ENCODE measurements around the gene LOC101059915.
"Not testable (repeated sequence)": the region's sequence is repeated elsewhere in the genome, so short reads cannot be mapped to it uniquely, and the experiment has no call there.

The LOC101059915 gene

DNA sequence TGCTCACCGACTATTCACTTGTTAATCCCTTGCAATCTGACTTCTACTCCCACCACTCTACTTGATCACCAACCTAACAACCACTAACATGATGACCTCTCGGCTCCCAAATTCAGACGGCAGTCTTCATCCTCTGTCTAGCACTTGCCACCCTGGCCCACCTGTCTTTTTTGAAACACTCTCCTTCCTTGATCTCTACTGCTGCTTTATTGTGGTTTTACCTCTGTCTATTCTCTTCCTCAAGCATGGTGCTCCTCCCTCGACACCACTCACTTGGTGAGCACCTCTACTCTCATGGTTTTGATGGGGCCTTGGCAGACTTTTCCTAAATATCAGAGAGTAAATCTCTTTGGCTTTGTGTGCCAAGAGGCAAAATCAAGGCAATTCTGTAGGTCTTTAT, 27.3 kb upstream of the LOC101059915 start:
- DNase-seq (ENCODE audit: low read depth in 3 of 3), result no peak

DNA sequence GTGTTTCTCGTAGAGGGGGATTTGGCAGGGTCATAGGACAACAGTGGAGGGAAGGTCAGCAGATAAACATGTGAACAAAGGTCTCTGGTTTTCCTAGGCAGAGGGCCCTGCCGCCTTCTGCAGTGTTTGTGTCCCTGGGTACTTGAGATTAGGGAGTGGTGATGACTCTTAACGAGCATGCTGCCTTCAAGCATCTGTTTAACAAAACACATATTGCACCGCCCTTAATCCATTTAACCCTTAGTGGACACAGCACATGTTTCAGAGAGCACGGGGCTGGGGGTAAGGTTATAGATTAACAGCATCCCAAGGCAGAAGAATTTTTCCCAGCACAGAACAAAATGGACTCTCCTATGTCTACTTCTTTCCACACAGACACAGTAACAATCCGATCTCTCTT, 22.9 kb upstream of the LOC101059915 start:
- DNase-seq (ENCODE audit: low read depth in 3 of 3), result not testable (repeated sequence)

DNA sequence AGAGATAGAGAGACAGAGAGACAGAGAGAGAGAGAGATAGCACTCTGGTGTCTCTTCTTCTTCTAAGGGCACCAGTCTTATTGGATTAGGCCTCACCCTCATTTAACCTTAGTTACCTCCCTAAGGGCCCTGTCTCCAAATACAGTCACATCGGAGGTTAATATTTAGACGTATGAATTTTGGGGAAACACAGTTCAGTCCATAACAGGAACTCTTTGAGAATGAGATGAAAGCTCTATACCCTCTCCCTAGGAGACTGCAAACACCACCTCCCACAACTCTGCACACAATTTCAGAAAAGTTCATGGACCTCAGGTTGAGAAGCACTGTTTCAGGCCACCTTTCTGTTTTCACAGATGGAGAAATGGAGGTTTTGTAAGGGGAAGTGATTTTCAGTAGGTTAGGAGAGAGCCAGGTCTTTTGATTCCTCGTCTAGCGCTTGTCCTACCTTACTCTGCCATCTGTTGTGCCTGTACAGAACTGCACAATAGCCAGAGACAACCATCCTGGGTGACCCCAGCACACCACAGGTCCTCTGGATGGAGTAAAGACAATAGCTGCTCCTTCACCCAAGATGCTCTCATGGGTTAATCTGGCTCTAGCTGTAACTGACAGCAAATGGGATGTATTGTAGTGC, 16.9 kb upstream of the LOC101059915 start:
- no peak for DNase-seq (ENCODE audit: low read depth in 3 of 3)

DNA sequence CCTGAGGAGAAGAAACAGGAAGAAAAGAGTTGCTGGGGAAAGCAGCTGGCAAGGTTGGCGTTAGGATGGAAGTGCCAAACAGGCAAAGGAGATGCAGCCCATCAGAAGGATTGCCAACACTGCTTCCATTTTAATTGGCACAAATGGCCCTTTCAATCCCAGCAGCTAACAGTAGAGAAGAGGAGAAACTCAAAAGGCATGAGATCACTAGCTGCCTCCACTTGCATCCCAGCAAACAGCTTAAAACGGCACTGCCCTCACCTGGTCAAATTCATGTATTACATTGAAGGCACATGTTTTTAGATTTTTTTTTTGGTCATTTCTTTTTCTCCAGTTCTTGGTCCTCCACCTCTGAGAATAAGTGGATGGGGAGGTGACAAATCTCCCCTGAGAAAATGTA, 14.9 kb upstream of the LOC101059915 start:
- peak; percentile 21 to 37 (median 31) for DNase-seq (ENCODE audit: low read depth in 3 of 3)

DNA sequence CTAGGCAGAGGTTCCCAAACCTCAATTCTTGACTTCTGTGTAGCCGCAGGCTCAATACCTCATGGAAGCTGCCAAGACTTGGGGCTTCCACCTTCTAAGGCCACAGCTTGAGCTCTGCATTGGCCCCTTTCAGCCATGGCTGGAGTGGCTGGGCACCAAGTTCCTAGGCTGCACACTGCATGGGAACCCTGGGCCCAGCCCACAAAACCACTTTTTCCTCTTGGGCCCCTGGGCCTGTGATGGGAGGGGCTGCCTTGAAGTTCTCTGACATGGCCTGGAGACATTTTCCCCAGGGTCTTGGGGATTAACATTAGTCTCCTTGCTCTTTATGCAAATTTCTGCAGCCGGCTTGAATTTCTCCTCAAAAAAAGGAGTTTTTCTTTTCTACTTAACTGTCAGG, 14.0 kb upstream of the LOC101059915 start:
- DNase-seq (ENCODE audit: low read depth in 3 of 3), result no peak

DNA sequence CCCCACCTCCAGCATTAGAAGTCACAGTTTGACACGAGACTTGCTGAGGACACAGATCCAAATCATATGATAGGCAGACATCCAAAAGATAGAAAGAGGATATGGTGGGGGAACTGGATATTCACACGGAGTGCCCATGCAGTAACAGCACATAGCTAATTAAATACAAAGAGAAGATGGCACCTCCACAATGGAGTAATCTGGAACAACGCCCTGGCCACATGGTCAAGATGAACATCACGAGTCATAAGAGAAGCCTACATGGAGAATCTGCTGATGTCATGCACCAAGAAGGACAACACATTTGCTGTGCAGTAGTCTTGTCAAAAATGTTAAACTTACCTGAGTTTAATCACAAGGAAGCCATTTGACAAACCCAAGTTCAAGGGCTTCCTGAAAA, 10.1 kb upstream of the LOC101059915 start:
- no peak for DNase-seq (ENCODE audit: low read depth in 3 of 3)

DNA sequence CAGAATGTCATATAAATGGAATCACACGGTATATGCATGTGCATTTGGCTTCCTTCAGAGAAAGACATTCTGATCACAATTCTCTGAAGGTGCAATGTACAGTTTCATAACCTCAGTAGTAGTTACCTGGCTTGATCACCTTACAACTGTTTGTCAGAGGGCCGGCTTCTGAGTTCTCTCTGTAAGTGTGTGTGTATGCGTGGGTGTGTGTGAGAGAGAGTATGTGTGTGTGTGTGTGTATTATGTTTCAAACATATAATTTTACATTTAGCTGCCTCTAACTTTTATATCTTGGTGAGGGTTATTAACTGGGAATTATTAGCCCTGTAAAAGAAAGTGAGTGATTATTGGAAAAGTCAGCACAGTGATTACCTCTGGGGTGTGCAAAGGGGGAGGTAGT, 8.0 kb upstream of the LOC101059915 start:
- no peak for DNase-seq (ENCODE audit: low read depth in 3 of 3)

DNA sequence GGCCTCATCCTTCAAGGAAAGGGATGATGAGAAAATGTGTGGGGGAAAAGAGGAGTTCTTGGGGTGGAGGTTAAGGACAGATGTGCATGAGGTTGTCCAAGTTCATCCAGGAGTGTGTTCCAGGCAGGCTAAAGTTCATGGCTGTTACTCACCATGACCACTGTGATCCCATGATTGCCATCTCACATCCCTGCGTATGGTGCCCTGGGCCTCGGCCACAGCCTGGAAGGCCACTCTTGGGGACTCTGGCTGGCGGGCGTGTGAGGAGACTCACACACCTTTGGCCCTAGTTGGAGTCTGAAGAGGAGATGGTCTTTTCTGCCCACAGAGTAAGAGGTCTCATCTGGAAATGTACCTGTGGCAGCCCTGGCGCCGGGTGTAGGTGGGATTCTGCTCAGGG, 7.4 kb upstream of the LOC101059915 start:
- no peak for DNase-seq (ENCODE audit: low read depth in 3 of 3)

DNA sequence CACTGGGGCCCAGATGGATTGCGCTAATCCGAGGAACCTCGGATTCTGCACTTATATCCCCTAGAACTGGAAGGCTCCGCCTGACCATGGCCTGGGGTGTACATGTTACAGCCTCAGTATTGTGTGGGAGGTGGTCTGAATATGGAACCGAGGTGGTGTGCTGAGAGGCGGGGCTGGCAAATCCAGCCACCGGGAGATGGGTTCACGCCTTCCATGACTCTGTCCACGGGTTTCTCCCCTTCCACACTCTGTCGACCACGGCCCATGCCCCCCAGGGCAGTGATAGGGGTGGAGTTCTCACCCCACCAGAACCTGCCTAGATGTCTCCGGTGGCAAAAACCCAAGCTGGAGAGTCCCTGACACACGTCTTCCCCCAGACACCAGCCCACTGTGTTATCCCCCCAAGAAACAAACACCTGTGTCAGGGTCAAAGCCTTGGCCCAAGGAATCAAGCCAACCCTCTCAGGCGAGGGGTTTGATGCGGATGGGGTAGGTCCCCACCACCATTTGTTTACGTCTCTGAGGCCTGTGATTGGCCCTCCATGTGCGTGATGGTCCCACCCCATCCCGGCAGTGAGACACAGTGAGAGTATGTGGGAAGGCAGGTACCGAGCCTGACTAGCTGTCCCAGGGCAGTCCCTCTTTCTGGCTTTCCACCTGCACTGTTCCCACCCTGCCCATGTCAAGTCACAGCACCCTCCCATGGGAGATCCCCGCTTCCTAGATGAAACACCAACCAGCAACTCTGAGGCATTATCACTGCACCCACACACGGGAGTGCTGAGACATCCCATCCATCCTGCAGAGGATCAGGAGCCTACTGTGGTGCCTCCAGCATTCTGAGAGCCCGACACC, 6.6 kb upstream of the LOC101059915 start:
- DNase-seq (ENCODE audit: low read depth in 3 of 3), result no peak

DNA sequence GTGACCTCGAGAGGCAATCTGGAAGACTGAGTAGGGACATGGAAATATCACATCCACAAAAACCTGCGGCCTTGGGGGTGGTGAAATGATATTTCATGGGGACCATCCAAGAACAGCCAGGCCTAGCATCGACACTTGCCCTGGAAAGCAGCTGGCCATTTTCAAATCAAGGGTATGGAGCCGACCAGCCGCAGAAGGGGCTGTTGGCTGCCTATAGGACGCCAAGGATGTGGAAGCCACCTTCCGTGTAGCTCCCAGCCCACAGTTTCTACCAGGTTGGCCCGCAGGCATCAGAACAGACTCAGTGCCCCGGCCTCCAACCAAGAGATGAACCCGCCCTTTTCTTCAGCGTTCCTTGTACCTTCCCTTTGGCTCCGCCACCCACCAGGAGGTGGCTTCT, 5.4 kb upstream of the LOC101059915 start:
- no peak for DNase-seq (ENCODE audit: low read depth in 3 of 3)

DNA sequence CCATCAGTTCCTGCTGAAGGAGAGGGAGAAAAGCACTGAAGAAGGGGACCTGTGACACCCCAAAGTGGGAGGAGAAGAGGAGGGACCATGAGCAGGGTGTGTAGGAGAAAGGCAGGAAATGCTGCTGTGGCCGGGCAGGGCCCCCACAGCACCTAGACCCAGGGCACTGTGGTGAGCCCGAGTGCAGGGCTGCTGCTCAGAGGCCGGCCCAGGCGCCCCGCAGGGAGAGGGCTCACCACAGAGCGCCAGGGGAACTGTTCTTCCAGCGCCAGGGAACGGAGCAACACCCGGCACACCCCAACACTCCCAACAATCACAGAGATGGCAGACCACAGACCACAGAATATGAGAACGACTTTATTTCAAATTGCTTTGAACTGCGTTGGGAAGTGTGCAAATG, 4.7 kb upstream of the LOC101059915 start:
- not testable (repeated sequence) for DNase-seq (ENCODE audit: low read depth in 3 of 3)

DNA sequence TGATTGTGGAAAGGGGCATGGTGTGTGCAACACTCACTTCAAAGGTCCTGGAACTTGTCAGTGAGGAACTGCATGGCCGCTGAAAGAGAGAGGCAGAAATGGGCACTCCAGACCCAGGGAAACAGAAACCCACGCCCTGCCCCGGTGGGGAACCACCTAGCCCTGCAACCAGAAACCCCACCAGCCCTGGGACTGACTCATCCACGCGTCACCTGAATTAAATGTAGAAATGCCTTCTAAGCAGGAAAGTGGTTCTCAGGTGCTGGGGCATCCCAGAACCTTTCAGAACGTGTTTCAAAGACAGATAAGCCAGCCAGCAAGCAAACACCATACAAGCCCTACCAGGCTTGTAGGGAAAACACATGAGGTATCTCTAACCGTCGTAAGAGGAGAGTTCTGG, 4.1 kb upstream of the LOC101059915 start:
- peak; percentile 24 to 65 (median 40) for DNase-seq (ENCODE audit: low read depth in 3 of 3)

DNA sequence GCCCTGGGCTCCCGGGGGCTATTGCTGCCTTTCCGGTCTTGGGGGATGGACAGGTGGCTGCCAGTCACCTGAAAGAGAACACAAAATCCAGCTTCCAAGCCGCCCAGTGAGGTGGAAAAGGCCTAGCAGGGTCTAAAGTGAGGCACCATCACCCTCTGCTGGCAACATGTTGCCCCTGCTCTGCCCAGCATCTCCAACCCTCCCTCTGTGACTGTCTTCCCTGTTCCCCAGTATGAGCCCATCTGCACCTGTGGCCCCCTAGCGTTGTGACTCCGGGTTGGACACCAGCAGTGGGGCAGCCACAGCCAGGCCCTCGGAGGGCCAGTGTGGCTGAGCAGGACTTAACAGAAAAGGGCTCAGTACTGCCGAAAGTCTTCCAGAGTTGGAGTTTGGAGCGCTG, 3.1 kb upstream of the LOC101059915 start:
- peak in 1 of 3 experiments; percentile 16 for DNase-seq (ENCODE audit: low read depth in 3 of 3)

DNA sequence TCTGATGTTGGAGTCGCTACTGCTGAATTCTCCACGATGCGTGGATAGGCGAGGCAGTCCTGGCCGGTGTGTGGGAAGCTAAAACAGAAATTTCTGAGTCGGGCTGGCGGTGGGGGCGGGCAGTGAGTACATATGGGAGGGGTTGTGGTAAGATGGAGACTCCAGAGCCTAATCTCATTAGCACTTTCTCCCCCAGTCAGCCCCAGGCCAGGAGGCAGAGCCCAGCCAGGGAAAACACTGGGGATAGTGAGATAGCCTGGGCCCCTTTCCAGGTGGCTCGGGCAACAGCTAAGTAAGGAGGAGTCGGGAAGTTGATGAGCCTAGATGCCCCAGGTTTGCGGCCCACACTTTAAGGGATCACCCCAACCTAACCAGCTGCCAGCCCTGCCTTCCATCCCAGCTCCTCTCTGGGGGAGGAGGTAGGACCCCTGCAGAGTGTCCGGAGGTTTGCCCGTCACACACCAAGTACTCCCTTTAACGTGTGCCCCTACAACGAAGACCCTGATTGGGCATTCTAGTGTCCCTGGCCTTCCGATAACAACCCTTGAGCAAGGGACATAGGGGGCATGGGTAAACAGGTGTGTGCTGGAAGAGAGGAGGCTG, 2.4 kb upstream of the LOC101059915 start:
- no peak for DNase-seq (ENCODE audit: low read depth in 3 of 3)

DNA sequence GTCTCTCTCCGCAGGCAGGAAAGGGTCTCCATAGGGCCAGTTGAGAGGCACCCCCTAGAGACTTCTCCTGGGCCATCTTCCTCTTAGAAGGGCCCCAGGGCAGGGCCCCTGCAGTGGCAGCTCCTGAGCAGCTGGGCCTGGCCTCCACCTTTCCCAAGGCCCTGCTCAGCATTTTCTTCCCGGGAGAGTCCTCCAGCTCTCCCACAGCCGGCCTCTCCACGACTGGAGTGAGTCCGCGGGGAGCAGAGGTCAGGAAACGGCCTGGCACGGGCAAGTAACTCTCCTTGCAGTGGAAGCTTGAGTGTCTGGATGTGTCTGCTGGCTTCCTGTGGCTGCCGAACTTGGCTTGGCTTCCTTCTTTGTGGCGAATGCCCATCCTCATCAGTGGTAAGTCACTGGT, 1.6 kb upstream of the LOC101059915 start:
- no peak for DNase-seq (ENCODE audit: low read depth in 3 of 3)

DNA sequence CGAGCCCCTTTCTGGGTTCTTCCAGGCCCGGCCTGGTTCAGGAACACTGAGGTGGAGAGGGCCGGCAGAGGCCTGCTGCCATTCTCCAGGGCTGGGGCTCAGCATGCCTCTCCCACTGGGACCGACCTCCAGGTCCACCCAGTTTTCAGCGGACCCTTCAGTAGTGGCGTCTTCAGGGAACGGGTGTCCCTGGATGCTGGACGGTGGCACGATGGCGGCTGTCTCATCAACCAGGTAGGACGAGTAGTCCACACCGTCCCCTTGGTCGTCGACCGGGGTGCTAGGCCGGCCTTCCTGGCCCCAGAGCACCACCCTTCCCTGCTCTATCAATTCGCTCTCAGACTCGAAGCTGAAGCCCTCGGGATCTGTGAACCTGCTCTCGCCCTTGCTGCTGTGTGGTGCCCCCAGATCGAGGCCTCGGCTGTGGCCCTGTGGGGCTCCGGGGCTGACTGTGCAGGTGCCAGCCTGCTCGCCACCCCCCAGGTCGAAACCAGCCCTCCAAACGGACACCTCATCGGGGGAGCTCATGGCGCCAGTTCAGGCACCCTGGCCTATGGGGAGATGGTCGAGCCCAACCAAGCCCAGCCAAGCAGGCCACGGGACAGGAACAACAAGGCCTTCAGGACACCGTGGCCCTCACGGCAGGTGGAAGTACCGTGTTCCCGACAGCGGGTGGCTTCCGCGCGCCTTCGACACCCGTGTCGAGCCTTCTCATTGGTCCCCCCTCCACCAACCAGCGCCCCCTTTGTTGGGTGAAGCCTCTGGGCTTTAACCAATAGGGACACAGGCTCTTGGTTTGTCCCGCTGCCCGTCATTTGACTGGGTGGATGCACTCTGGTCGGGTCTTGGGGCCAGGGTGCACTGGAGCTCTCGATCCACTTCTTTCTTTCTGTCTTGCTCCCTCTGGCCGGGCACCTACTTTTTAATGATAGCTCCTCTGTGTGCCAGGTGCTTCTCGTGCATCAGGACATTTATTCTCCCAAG, 814 bp upstream of the LOC101059915 start:
- DNase-seq (ENCODE audit: low read depth in 3 of 3), result no peak

DNA sequence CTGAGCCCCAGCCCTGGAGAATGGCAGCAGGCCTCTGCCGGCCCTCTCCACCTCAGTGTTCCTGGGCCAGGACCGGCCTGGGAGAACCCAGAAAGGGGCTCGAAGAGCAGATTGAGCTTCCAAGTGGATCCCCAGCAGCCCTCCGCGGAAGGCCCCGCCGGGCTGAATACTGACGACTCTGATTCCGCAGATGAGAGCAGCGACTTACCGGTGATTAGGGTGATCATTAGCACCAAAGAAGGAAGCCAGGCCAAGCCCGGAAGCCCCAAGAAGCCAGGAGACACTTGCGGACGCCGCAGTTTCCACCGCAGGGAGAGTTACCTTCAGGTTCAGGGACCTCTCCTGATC, 876 bp downstream of the LOC101059915 start:
- no peak for DNase-seq (ENCODE audit: low read depth in 3 of 3)

DNA sequence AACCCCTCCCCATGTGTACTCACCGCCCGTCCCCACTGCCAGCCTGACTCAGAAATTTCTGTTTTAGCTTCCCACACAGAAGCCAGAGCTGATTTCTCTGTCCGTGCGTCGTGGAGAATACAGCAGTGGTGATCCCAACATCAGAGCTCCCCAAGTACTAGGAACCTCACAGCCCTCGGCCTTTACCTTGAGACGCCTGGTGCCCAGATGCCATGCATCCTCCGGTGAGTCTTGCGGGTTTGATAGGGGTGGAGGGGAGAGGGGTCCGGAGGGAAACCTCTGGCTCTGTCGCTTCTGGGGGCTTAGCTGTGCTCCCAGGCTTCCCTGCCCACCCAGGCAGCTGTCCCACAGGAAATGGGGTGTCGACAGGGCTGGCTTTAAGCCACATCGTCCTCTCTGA, 2.1 kb downstream of the LOC101059915 start:
- no peak for DNase-seq (ENCODE audit: low read depth in 3 of 3)

DNA sequence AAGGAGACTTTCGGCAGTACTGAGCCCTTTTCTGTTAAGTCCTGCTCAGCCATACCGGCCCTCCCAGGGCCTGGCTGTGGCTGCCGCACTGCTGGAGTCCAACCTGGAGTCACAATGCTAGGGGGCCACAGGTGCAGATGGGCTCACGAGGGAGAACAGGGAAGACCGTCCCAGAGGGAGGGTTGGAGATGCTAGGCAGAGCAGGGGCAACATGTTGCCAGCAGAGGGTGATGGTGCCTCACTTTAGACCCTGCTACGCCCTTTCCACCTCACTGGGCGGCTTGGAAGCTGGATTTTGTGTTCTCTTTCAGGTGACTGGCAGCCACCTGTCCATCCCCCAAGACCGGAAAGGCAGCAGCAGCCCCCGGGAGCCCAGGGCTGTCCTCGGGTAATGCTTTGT, 2.6 kb downstream of the LOC101059915 start:
- peak in 1 of 3 experiments; percentile 18 for DNase-seq (ENCODE audit: low read depth in 3 of 3)

DNA sequence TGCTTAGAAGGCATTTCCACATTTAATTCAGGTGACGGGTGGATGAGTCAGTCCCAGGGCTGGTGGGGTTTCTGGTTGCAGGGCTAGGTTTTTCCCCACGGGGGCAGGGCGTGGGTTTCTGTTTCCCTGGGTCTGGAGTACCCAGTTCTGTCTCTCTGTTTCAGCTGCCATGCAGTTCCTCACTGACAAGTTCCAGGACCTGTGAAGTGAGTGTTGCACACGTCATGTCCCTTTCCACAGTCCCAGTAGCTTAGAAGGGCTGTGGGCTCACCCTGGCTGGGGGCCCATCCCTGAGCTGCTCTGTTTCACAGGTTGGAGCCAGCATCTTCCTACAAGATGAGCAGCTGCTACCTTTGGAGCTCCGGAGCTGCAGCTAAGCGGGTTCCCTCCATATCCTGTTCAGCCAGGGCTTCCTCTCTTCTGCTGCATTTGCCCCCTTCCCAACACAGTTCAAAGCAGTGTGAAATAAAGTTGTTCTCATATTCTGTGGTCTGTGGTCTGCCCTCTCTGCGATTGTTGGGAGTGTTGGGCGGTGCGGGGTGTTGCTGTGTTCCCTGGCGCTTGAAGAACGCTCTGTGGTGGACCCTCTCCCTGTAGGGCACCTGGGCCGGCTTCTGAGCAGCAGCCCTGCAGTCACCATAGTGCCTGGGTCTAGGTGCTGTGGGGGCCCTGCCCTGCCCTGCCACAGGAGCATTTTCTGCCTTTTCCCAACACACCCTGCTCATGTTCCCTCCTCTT, 3.9 kb downstream of the LOC101059915 start:
- peak; percentile 24 to 70 (median 34) for DNase-seq (ENCODE audit: low read depth in 3 of 3)

DNA sequence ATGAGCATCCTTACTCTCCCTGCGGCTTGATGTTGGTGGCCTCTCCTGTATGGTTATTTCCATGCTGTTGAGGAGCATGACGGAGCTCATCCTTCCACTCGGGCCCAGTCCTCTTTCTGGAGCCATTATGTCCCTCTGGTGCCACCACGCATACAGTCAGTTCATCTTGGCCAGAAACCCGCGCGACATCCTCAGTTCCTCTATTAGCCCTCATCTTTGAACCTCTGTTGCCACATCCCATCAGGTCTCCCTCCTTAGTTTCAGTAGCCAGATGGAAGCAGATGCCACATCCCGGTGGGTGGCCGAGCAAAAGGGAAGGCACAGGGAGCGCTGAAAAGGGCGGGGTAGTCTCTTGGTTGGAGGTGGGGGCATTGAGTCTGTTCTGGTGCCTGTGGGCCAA, 4.6 kb downstream of the LOC101059915 start:
- no peak for DNase-seq (ENCODE audit: low read depth in 3 of 3)

Data from stimulated activated CD4-positive, alpha-beta T cell treated with anti-CD3 and anti-CD28 coated beads, TNF-alpha, amount 100 ng/mL, for 24 hours (primary cell).